Pancreas (tissue), 10 donors: ENCODE results near the gene SFRP5. TPM values are rescaled to one million over a fixed set of nuclear protein-coding genes. Genes with fewer than 3 reads are reported as not detected.

Experiments
- ATAC-seq, 4 donors: fragments of 200-7000 bp; cut with Tn5 transposase; one replicate each; pipeline versions ENCODE4 v1.8.0 to v1.9.1; 2020; ENCODE audit warnings: mild to moderate bottlenecking in 4 of 4, moderate library complexity in 4 of 4
- DNase-seq, 6 donors: peaks; one replicate each; pipeline ENCODE4 v3.0.0-alpha.2; 2020
- FAIRE-seq: peaks from 2 replicates; lab custom pipeline; 2012; peaks lifted over from hg19 to GRCh38; lab: Jason Lieb, UNC
- H3K27ac ChIP-seq, 4 donors: fragments of 200-600 bp; sonication (generic); 1 replicate in 3 of 4; 2 replicates in 1 of 4; pipeline versions ENCODE4 v1.5.0 to v1.8.0; 2020
- H3K27me3 ChIP-seq, 4 donors: fragments of 200-600 bp; one replicate each; pipeline ENCODE4 v1.8.0; 2021
- H3K36me3 ChIP-seq, 3 donors: fragments of 200-600 bp; sonication (generic) in 1 of 3; one replicate each; pipeline versions ENCODE4 v1.5.0 to v1.8.0; 2020 to 2021
- H3K4me1 ChIP-seq, 3 donors: fragments of 200-600 bp; one replicate each; pipeline ENCODE4 v1.8.0; 2021
- H3K4me3 ChIP-seq, 4 donors: fragments of 200-600 bp; sonication (generic) in 2 of 4; one replicate each; pipeline versions ENCODE4 v1.5.0 to v1.8.0; 2020 to 2021
- H3K9me3 ChIP-seq, 4 donors: fragments of 200-600 bp; one replicate each; pipeline ENCODE4 v1.8.0; 2021
- WGBS, 2 donors: extraction: QIAGEN DNeasy Blood & Tissue Kit; methylation state at CpG; one replicate each; pipeline ENCODE4 v1.1.7; 2013; 5-methylcytosine and 5-hydroxymethylcytosine counted together
- intact Hi-C, 3 donors: fragments of 100-400 bp; cut with DNase I; formaldehyde crosslinking; loops; one replicate each; pipeline versions ENCODE4 v1.11.1 to v1.14.2; 2022
- polyA plus RNA-seq, 2 donors: library from polyadenylated mRNA; stranded (reverse); fragments of 200-250 nt; gene quantifications; one replicate each; pipeline ENCODE4 v1.2.3, GENCODE V29; 2013
- total RNA-seq, 6 donors: library from RNA; stranded (reverse); fragmentation: NEBNext Ultra II Directional in 4 of 6; extraction: Animal tissue kit (Norgen Biotek cat#: 25700) in 4 of 6; gene quantifications; one replicate each; pipeline versions ENCODE4 v1.2.1 to v1.2.4, GENCODE V29; 2021 to 2023
- TF ChIP-seq, protein P1 (sequence below), 4 donors: fragments of 200-600 bp; sonication (generic) in 3 of 4; IDR thresholded peaks; one replicate each; pipeline versions ENCODE4 v1.5.0 to v1.8.0; 2021; ENCODE audit warnings: antibody characterized with exemption in 4 of 4
- donor health status: healthy with polysubstance abuse.
- donor health status: DM: no; HTN: no; CAD: no; lungs with moderate emphysema.
- donor health status: DM: no; HTN: no; CAD: no.
- donor health status: control.
- donor health status: control.
- donor health status: Bipolar disorder and iron deficiency.
- donor health status: DM: yes; HTN: yes; CAD: no.
- donor health status: DM: no; HTN: no; CAD: no.
- donor health status: DM: no; HTN: no; CAD: no.
- donor health status: DM: yes; HTN: yes; CAD: no.

The SFRP5 gene
- total and polyA plus RNA-seq, 8 donors: 59.8 to 180 (median 78.5) TPM

DNA sequence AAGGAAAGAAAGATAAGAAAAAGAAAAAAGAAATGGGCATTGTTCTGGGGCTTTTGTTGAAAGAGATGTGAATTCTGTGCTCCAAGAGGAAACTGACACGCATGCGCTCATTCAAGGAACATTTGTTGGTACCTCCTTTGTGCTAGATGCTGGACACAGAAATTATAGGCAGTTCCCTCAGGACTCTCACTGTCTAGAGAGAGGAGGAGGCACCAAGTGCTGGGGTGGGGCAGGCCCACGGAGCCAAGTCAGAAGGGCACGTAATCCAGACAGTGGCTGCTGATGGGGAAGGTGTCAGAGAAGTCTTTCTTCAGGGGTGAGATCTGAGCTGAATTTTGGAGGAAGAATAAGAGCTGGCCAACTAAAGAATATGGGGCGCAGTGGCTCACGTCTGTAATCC lies 37.8 kb downstream of the SFRP5 start:
- intact Hi-C loops: loop anchor here in 2 of 3 donors (5.0 to 10.0 kb wide), 2 partner anchors 49 to 57 kb away; partner anchors contain the start of gene AVPI1 (in 1 of the 2)
- WGBS, 2 donors: 74 to 75% methylated on average over 6 of the region's 6 CpGs

DNA sequence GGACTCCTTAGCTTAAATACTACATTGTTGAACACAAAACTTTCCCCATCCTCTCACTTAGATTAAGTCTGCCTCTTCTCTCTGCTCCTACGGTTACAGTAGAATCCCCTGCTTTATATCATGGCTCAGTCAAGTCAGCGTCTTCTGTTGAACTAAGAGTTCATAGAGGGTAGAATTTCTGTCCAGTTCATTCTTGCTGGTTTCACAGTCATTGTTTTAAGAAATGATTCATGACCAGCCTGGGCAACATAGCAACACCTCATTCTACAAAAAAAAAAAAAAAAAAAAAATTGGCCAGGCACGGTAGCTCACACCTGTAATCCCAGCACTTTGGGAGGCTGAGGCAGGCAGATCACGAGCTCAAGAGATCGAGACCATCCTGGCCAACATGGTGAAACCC lies 38.5 kb downstream of the SFRP5 start:
- peaks cover 0 to 9% (median 6%) of the 10 kb centered on the region in 3 donors for H3K4me1 ChIP-seq
- 67 to 72% methylated on average over 5 of the region's 5 CpGs for WGBS, 2 donors
- TF ChIP-seq, protein P1, sequence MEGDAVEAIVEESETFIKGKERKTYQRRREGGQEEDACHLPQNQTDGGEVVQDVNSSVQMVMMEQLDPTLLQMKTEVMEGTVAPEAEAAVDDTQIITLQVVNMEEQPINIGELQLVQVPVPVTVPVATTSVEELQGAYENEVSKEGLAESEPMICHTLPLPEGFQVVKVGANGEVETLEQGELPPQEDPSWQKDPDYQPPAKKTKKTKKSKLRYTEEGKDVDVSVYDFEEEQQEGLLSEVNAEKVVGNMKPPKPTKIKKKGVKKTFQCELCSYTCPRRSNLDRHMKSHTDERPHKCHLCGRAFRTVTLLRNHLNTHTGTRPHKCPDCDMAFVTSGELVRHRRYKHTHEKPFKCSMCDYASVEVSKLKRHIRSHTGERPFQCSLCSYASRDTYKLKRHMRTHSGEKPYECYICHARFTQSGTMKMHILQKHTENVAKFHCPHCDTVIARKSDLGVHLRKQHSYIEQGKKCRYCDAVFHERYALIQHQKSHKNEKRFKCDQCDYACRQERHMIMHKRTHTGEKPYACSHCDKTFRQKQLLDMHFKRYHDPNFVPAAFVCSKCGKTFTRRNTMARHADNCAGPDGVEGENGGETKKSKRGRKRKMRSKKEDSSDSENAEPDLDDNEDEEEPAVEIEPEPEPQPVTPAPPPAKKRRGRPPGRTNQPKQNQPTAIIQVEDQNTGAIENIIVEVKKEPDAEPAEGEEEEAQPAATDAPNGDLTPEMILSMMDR (IDR thresholded peaks at IDR 0.05): no peak
- no peak for DNase-seq
- no peak for ATAC-seq
- H3K27ac ChIP-seq: no peak overlapping the region
- intact Hi-C loops: loop anchor here in 2 of 3 donors (5.0 to 10.0 kb wide), 2 partner anchors 48 to 56 kb away; partner anchors contain the start of gene AVPI1 (in 1 of the 2)
- no peaks in the 10 kb centered on the region for H3K36me3 ChIP-seq
- H3K27me3 ChIP-seq: no peaks in the 10 kb centered on the region
- H3K9me3 ChIP-seq: no peaks in the 10 kb centered on the region
- no peak overlapping the region for H3K4me3 ChIP-seq
- FAIRE-seq: no peak

More for the DNA sequence above, 37.8 kb downstream of the SFRP5 start:
- no peak for ATAC-seq
- Histone ChIP-seq H3K27ac (no peak overlapping the region), H3K4me1 (peaks cover 0 to 15% (median 6%) of the 10 kb centered on the region in 3 donors), H3K4me3 (no peak overlapping the region), H3K27me3 (no peaks in the 10 kb centered on the region), H3K36me3 (no peaks in the 10 kb centered on the region), H3K9me3 (no peaks in the 10 kb centered on the region)
- DNase-seq: peak in 2 of 6 donors; percentile 5 to 17
- TF ChIP-seq, protein P1 (IDR thresholded peaks at IDR 0.05): no peak
- no peak for FAIRE-seq

DNA sequence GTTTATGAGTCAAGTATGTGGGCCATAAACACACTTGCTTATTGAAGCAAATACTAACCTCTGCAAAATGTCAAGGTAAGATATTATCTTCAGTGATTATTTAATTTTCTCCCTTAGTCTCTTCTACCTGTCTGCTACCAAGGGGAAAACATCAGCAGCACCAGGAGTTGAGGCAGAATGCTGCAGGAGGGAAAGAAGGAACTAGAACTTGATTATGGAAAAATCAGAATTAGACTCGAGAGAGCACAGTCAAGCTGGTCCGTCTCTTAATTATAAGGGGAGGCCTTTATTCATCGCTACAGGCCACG lies 39.8 kb downstream of the SFRP5 start:
- DNase-seq: no peak
- no peak for ATAC-seq
- 58 to 59% methylated on average over 4 of the region's 4 CpGs for WGBS, 2 donors
- H3K36me3 ChIP-seq: no peaks in the 10 kb centered on the region
- no peak overlapping the region for H3K27ac ChIP-seq
- TF ChIP-seq, protein P1 (IDR thresholded peaks at IDR 0.05): no peak
- H3K4me3 ChIP-seq: no peak overlapping the region
- no peaks in the 10 kb centered on the region for H3K9me3 ChIP-seq
- no peak for FAIRE-seq
- H3K4me1 ChIP-seq: peaks cover 0 to 4% (median 0%) of the 10 kb centered on the region in 3 donors
- intact Hi-C loops: loop anchor here in 2 of 3 donors (5.0 to 10.0 kb wide), 2 partner anchors 47 to 55 kb away; partner anchors contain the start of gene AVPI1 (in 1 of the 2)
- H3K27me3 ChIP-seq: no peaks in the 10 kb centered on the region

GRCh38 chr10:97731346-97732051 lies 40.3 kb downstream of the SFRP5 start:
- H3K27me3 ChIP-seq: no peaks in the 10 kb centered on the region
- intact Hi-C loops: loop anchor here in 2 of 3 donors (5.0 to 10.0 kb wide), 2 partner anchors 47 to 54 kb away; partner anchors contain the start of gene AVPI1 (in 1 of the 2)
- ATAC-seq (peak; percentile 81 to 91 (median 90)), FAIRE-seq (no peak), DNase-seq (peak in 5 of 6 donors; percentile 13 to 79 (median 51))
- no peaks in the 10 kb centered on the region for H3K36me3 ChIP-seq
- TF ChIP-seq, protein P1 (IDR thresholded peaks at IDR 0.05): peak; percentile 49 to 72 (median 68)
- no peaks in the 10 kb centered on the region for H3K9me3 ChIP-seq
- H3K4me1 ChIP-seq: peaks cover 0 to 2% (median 0%) of the 10 kb centered on the region in 3 donors
- H3K27ac ChIP-seq: no peak overlapping the region
- H3K4me3 ChIP-seq: no peak overlapping the region
- 44 to 51% methylated on average over 9 of the region's 9 CpGs for WGBS, 2 donors

GRCh38 chr10:97729014-97729413 lies 42.8 kb downstream of the SFRP5 start:
- WGBS, 2 donors: 80 to 89% methylated on average over 5 of the region's 5 CpGs
- intact Hi-C loops: loop anchor here in 1 of 3 donors (10.0 kb wide), 1 partner anchor 154 kb away; the partner anchor contains the start of gene ANKRD2
- H3K36me3 ChIP-seq: no peaks in the 10 kb centered on the region
- no peak overlapping the region for H3K4me3 ChIP-seq
- H3K9me3 ChIP-seq: no peaks in the 10 kb centered on the region
- no peak overlapping the region for H3K27ac ChIP-seq
- DNase-seq (no peak), ATAC-seq (no peak), FAIRE-seq (no peak)
- H3K27me3 ChIP-seq: no peaks in the 10 kb centered on the region
- TF ChIP-seq, protein P1 (IDR thresholded peaks at IDR 0.05): no peak
- no peaks in the 10 kb centered on the region for H3K4me1 ChIP-seq
